Smooth muscle cell (in vitro differentiated cells): ENCODE data around the gene GRIN1. TPM values are rescaled to one million over a fixed set of nuclear protein-coding genes. Genes with fewer than 3 reads are reported as not detected.

ENCODE experiments used
- DNase-seq: peaks from one replicate; lab custom pipeline; 2025; ENCODE audit not compliant: unreplicated experiment; lab: John Stamatoyannopoulos, UW
- H2AFZ ChIP-seq: fragments of 200-600 bp; sonication (generic); 2 replicates; pipeline ENCODE4 v1.6.0; 2016; ENCODE audit warnings: antibody characterized with exemption, low read depth, mild to moderate bottlenecking
- H3F3A ChIP-seq: fragments of 200-600 bp; sonication (generic); 2 replicates; pipeline ENCODE4 v1.6.0; 2017; ENCODE audit warnings: antibody characterized with exemption, low read depth
- H3K27ac ChIP-seq: fragments of 200-600 bp; sonication (generic); 2 replicates; pipeline ENCODE4 v1.5.1; 2016; ENCODE audit warnings: low read depth, mild to moderate bottlenecking
- H3K27me3 ChIP-seq: fragments of 200-600 bp; sonication (generic); 2 replicates; pipeline ENCODE4 v1.6.1; 2016; ENCODE audit warnings: low read depth, mild to moderate bottlenecking
- H3K36me3 ChIP-seq: fragments of 200-600 bp; sonication (generic); 2 replicates; pipeline ENCODE4 v1.5.1; 2016; ENCODE audit warnings: low read depth
- H3K4me1 ChIP-seq: fragments of 200-600 bp; sonication (generic); 2 replicates; pipeline ENCODE4 v1.5.1; 2016; ENCODE audit warnings: low read depth
- H3K4me2 ChIP-seq: fragments of 200-600 bp; sonication (generic); 2 replicates; pipeline ENCODE4 v1.6.0; 2016; ENCODE audit warnings: mild to moderate bottlenecking
- H3K4me3 ChIP-seq: fragments of 200-600 bp; sonication (generic); 2 replicates; pipeline ENCODE4 v1.5.1; 2016; ENCODE audit warnings: mild to moderate bottlenecking
- H3K79me2 ChIP-seq: fragments of 200-600 bp; sonication (generic); 2 replicates; pipeline ENCODE4 v1.6.0; 2016; ENCODE audit warnings: low read depth, mild to moderate bottlenecking
- H3K9ac ChIP-seq: fragments of 200-600 bp; sonication (generic); 2 replicates; pipeline ENCODE4 v1.6.0; 2016; ENCODE audit warnings: low read depth
- H3K9me3 ChIP-seq: fragments of 200-600 bp; sonication (generic); replicated peaks from 2 replicates; pipeline ENCODE4 v1.5.1; 2016; ENCODE audit warnings: low read depth
- H4K20me1 ChIP-seq: fragments of 200-600 bp; sonication (generic); 2 replicates; pipeline ENCODE4 v1.6.0; 2016; ENCODE audit warnings: low read depth
- CTCF ChIP-seq: fragments of 200-600 bp; sonication (generic); IDR thresholded peaks from 2 replicates; pipeline ENCODE4 v1.5.1; 2017; ENCODE audit warnings: borderline replicate concordance, mild to moderate bottlenecking, antibody characterized with exemption; ENCODE audit not compliant: insufficient read depth, poor library complexity, severe bottlenecking
- WGBS: methylation state at CpG from one replicate; pipeline ENCODE4 v1.1.7; 2016; ENCODE audit warnings: low lambda C conversion rate; 5-methylcytosine and 5-hydroxymethylcytosine counted together
- polyA plus RNA-seq: library from polyadenylated mRNA; unstranded; fragments of >200 nt; fragmentation: Nextera tagmentation; extraction: Ambion mirVana; gene quantifications from 2 replicates; pipeline ENCODE4 v1.2.1, GENCODE V29; 2016
- total RNA-seq: library from RNA; depleted of rRNA; stranded (reverse); fragments of >200 nt; gene quantifications from 2 replicates; pipeline ENCODE4 v1.2.3, GENCODE V29; 2014

The GRIN1 gene
- total and polyA plus RNA-seq, 2 experiments from 2014 or later, result not detected

GRCh38 chr9:137158625-137159024 is 19.7 kb downstream of the GRIN1 start:
- H3K79me2 ChIP-seq, result no peaks in the 10 kb centered on the region
- H3K9ac ChIP-seq, result no peak overlapping the region
- H3F3A ChIP-seq, result no peaks in the 10 kb centered on the region
- no peak for TF ChIP-seq CTCF
- no peak overlapping the region for H2AFZ ChIP-seq
- H3K4me1 ChIP-seq, result no peaks in the 10 kb centered on the region
- no peaks in the 10 kb centered on the region for H3K36me3 ChIP-seq
- H4K20me1 ChIP-seq, result no peaks in the 10 kb centered on the region
- WGBS, result 64% methylated on average over 3 of the region's 4 CpGs
- H3K27ac ChIP-seq, result no peak overlapping the region
- peaks cover 82% of the 10 kb centered on the region for H3K27me3 ChIP-seq
- no peak for DNase-seq
- H3K4me2 ChIP-seq, result no peak overlapping the region
- no peak overlapping the region for H3K4me3 ChIP-seq
- no peaks in the 10 kb centered on the region for H3K9me3 ChIP-seq

GRCh38 chr9:137159105-137160053 is 20.4 kb downstream of the GRIN1 start:
- Histone ChIP-seq H2AFZ (no peak overlapping the region), H3K27me3 (peaks cover 90% of the 10 kb centered on the region), H4K20me1 (no peaks in the 10 kb centered on the region), H3K4me3 (no peak overlapping the region), H3K4me2 (no peak overlapping the region), H3K36me3 (no peaks in the 10 kb centered on the region), H3F3A (no peaks in the 10 kb centered on the region), H3K4me1 (no peaks in the 10 kb centered on the region), H3K9ac (no peak overlapping the region), H3K79me2 (no peaks in the 10 kb centered on the region), H3K27ac (no peak overlapping the region), H3K9me3 (no peaks in the 10 kb centered on the region)
- no peak for DNase-seq
- no peak for TF ChIP-seq CTCF
- 65% methylated on average over 14 of the region's 14 CpGs for WGBS

- no peaks in the 10 kb centered on the region for H3K4me1 ChIP-seq
- H3F3A ChIP-seq, result no peaks in the 10 kb centered on the region
- WGBS, result 84% methylated on average over 17 of the region's 17 CpGs
- no peaks in the 10 kb centered on the region for H3K79me2 ChIP-seq
- no peaks in the 10 kb centered on the region for H4K20me1 ChIP-seq
- H3K27me3 ChIP-seq, result peaks cover 97% of the 10 kb centered on the region
- H2AFZ ChIP-seq, result no peak overlapping the region
- TF ChIP-seq CTCF, result no peak
- no peak overlapping the region for H3K4me2 ChIP-seq
- H3K27ac ChIP-seq, result no peak overlapping the region
- no peaks in the 10 kb centered on the region for H3K9me3 ChIP-seq
- no peak overlapping the region for H3K9ac ChIP-seq
- no peak overlapping the region for H3K4me3 ChIP-seq
- no peak for DNase-seq
- no peaks in the 10 kb centered on the region for H3K36me3 ChIP-seq
These were observed 21.1 kb downstream of the GRIN1 start for GRCh38 chr9:137160054-137160425.
